HepG2 (cell line): ENCODE measurements around the gene HDAC10. TPM values are rescaled to one million over a fixed set of nuclear protein-coding genes. Genes with fewer than 3 reads are reported as not detected.

Experiments
- ATAC-seq: fragments of 200-7000 bp; cut with Tn5 transposase; 3 replicates; pipeline ENCODE4 v1.9.1; 2020; ENCODE audit warnings: mild to moderate bottlenecking, moderate library complexity
- BruUV-seq: library from RNA; stranded (reverse); fragments of 400-500 nt; replicated peaks from 2 replicates; lab custom pipeline; 2021; lab: Mats Ljungman, UMichigan
- CTCF ChIA-PET: fragments of 300-600 bp; formaldehyde crosslinking; extraction: SDS; loops from one replicate; lab custom pipeline; 2021; ENCODE audit warnings: low total read pairs, inconsistent platforms, low intra/inter-chr PET ratio; lab: Yijun Ruan, JAX
- POLR2A ChIA-PET: fragments of 350-600 bp; sonication (Branson Sonifier 250); formaldehyde crosslinking; loops from one replicate; lab custom pipeline; 2020; ENCODE audit warnings: antibody characterized with exemption, inconsistent platforms; lab: Yijun Ruan, JAX
- DNase-seq: peaks from one replicate; pipeline ENCODE4 v3.0.0-alpha.2; 2015; ENCODE audit warnings: low spot score
- FAIRE-seq: peaks from 3 replicates; lab custom pipeline; 2011; peaks lifted over from hg19 to GRCh38; lab: Jason Lieb, UNC
- H2AFZ ChIP-seq: one replicate; pipeline ENCODE4 v1.6.1; 2011; ENCODE audit warnings: low read length, inconsistent platforms
- H3K27ac ChIP-seq: fragments of 300-600 bp; 3 replicates; pipeline ENCODE4 v1.8.0; 2011; ENCODE audit warnings: mixed run types, mild to moderate bottlenecking, mixed read lengths, low read length, inconsistent platforms; ENCODE audit not compliant: insufficient read depth; ENCODE audit errors: extremely low read length
- H3K27me3 ChIP-seq, 2 experiments: fragments of 200-600 bp in 1 of 2; 2 replicates in 1 of 2; 3 replicates in 1 of 2; pipeline versions ENCODE4 v1.6.0 to v1.8.0; 2011; ENCODE audit warnings: low read length in 2 of 2, mild to moderate bottlenecking in 2 of 2, moderate library complexity in 2 of 2, inconsistent platforms in 1 of 2; ENCODE audit not compliant: insufficient read depth in 2 of 2, control insufficient read depth in 1 of 2
- H3K36me3 ChIP-seq, 2 experiments: fragments of 200-600 bp in 1 of 2; replicated peaks in 1 of 2; 2 replicates in 1 of 2; 3 replicates in 1 of 2; pipeline versions ENCODE4 v1.5.1 to v1.8.0; 2011; ENCODE audit warnings: low read length in 2 of 2, inconsistent platforms in 1 of 2; ENCODE audit not compliant: insufficient read depth in 2 of 2, control insufficient read depth in 1 of 2
- H3K4me1 ChIP-seq: 2 replicates; pipeline ENCODE4 v1.5.1; 2012; ENCODE audit warnings: low read length, inconsistent platforms; ENCODE audit not compliant: insufficient read depth
- H3K4me2 ChIP-seq: 2 replicates; pipeline ENCODE4 v1.6.0; 2011; ENCODE audit warnings: low read depth, low read length, inconsistent platforms
- H3K4me3 ChIP-seq, 3 experiments: fragments of 200-600 bp in 1 of 3; sonication (generic), shearing (Covaris generic) in 1 of 3; replicated peaks in 1 of 3; 2 replicates each; pipeline ENCODE4 v1.5.1; 2011 to 2016; ENCODE audit warnings: low read length in 3 of 3, inconsistent platforms in 2 of 3, low read depth in 2 of 3, mild to moderate bottlenecking in 2 of 3, control low read depth in 1 of 3, mixed read lengths in 1 of 3; ENCODE audit not compliant: insufficient read depth in 1 of 3
- H3K79me2 ChIP-seq: one replicate; pipeline ENCODE4 v1.6.1; 2011; ENCODE audit warnings: low read length, inconsistent platforms; ENCODE audit not compliant: insufficient read depth
- H3K9ac ChIP-seq: 2 replicates; pipeline ENCODE4 v1.6.0; 2011; ENCODE audit warnings: mild to moderate bottlenecking, low read depth, low read length, inconsistent platforms; ENCODE audit not compliant: insufficient read depth
- H3K9me3 ChIP-seq: 2 replicates; pipeline ENCODE4 v1.5.1; 2012; ENCODE audit warnings: mild to moderate bottlenecking, low read length
- H4K20me1 ChIP-seq: 2 replicates; pipeline ENCODE4 v1.6.0; 2011; ENCODE audit warnings: inconsistent platforms, mild to moderate bottlenecking, low read length, moderate library complexity; ENCODE audit not compliant: insufficient read depth
- AGO2 ChIP-seq: fragments of 200-400 bp; formaldehyde crosslinking; optimal IDR thresholded peaks from 2 replicates; pipeline ENCODE3; 2017; ENCODE audit warnings: mild to moderate bottlenecking, low read depth, low read length, moderate library complexity
- ZNF350 ChIP-seq: sonication (generic); formaldehyde crosslinking; IDR thresholded peaks from 2 replicates; pipeline ENCODE4 v1.4.0; 2020; ENCODE audit warnings: mild to moderate bottlenecking, low read depth, missing genetic modification reagents, borderline replicate concordance
- ZNF556 ChIP-seq: sonication (generic); formaldehyde crosslinking; IDR thresholded peaks from 2 replicates; pipeline ENCODE4 v1.4.0; 2020; ENCODE audit warnings: mild to moderate bottlenecking, missing genetic modification reagents, borderline replicate concordance
- WGBS: methylation state at CpG from one replicate; pipeline ENCODE4 v1.1.6; 2017; ENCODE audit warnings: low lambda C conversion rate; 5-methylcytosine and 5-hydroxymethylcytosine counted together
- in situ Hi-C: cut with HindIII; loops from 2 replicates; pipeline ENCODE4 v1.10.0; 2017; ENCODE audit warnings: low pct_unique_long_range_greater_than_20kb; ENCODE audit not compliant: extremely low pct_ligation_motif_present
- intact Hi-C: fragments of 100-400 bp; cut with micrococcal nuclease; formaldehyde crosslinking; loops from one replicate; pipeline ENCODE4 v1.10.0; 2022; ENCODE audit not compliant: unreplicated experiment
- polyA plus RNA-seq, 8 experiments: library from polyadenylated mRNA; depleted of rRNA in 3 of 8; stranded (reverse) in 7 of 8; unstranded in 1 of 8; fragments of >200 nt; fragmentation: Illumina TruSeq in 4 of 8; extraction: Trizol in 4 of 8; gene quantifications; 2 replicates each; pipeline versions ENCODE4 v1.2.1 to v1.2.3, GENCODE V29; 2011 to 2016; ENCODE audit warnings: low read depth in 4 of 8, missing spikeins in 1 of 8, mixed read lengths in 1 of 8; ENCODE audit not compliant: insufficient read depth in 1 of 8
- total RNA-seq, 5 experiments: library from RNA; depleted of rRNA; stranded (reverse); fragments of >200 nt; fragmentation: Illumina TruSeq; extraction: Trizol; gene quantifications; 2 replicates each; pipeline ENCODE4 v1.2.3, GENCODE V29; 2016; ENCODE audit warnings: low read depth in 1 of 5
- TF ChIP-seq, protein P1 (sequence below): sonication (generic); formaldehyde crosslinking; IDR thresholded peaks from 2 replicates; pipeline ENCODE4 v1.4.0; 2020; ENCODE audit warnings: low read depth, mild to moderate bottlenecking, missing genetic modification reagents
- TF ChIP-seq, protein P2 (sequence below): sonication (generic); formaldehyde crosslinking; IDR thresholded peaks from 2 replicates; pipeline ENCODE4 v1.8.0; 2022; ENCODE audit warnings: missing genetic modification reagents, mild to moderate bottlenecking, moderate library complexity, borderline replicate concordance

Gene HDAC10
- total and polyA plus RNA-seq, 2 of the 13 experiments (the other 11 are each of a cell fraction or from before 2014, with no cell fraction given): 13.9 to 14.9 TPM

DNA sequence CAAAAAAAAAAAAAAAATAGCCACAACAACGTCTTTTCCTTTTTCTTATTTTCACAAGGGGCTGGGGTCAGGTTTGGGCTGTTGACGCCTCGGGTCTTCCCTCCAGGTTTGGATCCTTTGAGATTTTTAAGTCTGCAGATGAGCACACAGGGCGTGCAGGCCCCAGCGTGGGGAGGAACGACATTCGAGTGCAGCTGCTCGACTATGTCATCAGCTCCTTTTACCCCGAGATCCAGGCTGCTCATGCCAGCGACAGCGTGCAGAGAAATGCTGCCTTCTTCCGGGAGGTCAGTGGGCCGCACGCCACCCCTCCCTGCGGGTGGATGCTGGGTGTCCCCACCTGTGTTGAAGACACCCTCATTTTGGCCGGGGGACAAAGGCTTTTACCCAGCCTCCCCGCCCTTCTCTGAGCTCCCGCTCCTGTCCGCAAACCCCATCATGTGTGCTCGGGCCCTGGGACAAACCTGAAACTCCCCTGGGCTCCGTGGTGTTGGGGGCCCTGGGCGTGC is 42.6 kb downstream of the HDAC10 start (continued):
- TF ChIP-seq, protein P1, sequence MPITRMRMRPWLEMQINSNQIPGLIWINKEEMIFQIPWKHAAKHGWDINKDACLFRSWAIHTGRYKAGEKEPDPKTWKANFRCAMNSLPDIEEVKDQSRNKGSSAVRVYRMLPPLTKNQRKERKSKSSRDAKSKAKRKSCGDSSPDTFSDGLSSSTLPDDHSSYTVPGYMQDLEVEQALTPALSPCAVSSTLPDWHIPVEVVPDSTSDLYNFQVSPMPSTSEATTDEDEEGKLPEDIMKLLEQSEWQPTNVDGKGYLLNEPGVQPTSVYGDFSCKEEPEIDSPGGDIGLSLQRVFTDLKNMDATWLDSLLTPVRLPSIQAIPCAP: no peak
- TF ChIP-seq ZNF350 (CRISPR knock-in tag): no peak

DNA sequence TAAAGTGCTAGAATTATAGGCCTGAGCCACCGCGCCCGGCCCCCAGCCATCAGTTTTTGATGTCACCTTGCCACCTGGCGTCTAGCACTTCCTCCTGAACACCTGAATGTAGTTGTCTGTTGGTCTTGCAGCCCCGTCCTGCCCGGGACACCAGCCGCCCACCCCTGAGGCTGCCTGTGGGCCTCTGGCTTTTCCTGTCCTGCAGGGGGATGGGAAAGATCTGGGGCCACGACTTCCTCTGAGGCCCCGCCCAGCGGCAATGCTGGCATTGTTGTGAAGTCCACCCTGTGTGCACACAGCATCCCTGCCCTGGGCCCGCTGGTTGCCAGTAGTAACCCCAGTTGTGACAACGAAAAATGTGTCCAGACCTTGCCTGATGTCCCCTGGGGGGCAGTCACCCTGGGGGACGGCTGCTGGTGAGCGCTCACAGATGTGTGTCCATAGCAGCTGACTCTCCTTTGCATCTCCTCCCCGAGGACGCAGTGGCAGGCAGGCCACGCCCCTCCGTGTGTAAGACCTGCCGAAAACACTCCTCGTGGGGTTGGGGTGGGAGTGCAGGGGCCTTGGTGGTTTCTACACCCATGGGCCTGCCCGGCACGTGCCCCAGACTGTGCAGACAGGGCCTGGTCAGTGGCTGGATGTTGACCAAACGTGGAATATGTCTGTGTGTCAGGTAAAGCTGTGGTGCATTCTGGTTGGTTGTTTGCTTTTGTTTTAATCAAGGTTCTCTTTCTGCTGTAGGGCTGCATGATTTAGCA is 43.5 kb downstream of the HDAC10 start:
- H3K9me3 ChIP-seq: no peaks in the 10 kb centered on the region
- no peak overlapping the region for H3K27ac ChIP-seq
- CTCF ChIA-PET: interaction anchor here (0.9 kb wide), 2 partner anchors 58 kb away, joined by 3 to 5 read pairs; no protein-coding TSS in a partner anchor
- TF ChIP-seq, protein P2, sequence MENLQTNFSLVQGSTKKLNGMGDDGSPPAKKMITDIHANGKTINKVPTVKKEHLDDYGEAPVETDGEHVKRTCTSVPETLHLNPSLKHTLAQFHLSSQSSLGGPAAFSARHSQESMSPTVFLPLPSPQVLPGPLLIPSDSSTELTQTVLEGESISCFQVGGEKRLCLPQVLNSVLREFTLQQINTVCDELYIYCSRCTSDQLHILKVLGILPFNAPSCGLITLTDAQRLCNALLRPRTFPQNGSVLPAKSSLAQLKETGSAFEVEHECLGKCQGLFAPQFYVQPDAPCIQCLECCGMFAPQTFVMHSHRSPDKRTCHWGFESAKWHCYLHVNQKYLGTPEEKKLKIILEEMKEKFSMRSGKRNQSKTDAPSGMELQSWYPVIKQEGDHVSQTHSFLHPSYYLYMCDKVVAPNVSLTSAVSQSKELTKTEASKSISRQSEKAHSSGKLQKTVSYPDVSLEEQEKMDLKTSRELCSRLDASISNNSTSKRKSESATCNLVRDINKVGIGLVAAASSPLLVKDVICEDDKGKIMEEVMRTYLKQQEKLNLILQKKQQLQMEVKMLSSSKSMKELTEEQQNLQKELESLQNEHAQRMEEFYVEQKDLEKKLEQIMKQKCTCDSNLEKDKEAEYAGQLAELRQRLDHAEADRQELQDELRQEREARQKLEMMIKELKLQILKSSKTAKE (CRISPR knock-in tag): no peak
- TF ChIP-seq AGO2 (peak; percentile 46), ZNF556 (CRISPR knock-in tag) (no peak)
- TF ChIP-seq, all 625 proteins: peak for 1
- H3K79me2 ChIP-seq: peaks cover 15% of the 10 kb centered on the region
- POLR2A ChIA-PET: interaction anchor here (1.2 kb wide), 1 partner anchor 62 kb away, joined by 3 read pairs; no protein-coding TSS in a partner anchor
- DNase-seq (no peak), FAIRE-seq (no peak), ATAC-seq (no peak)
- no peak overlapping the region for H2AFZ ChIP-seq
- in situ Hi-C loops (loop anchor here (5.0 kb wide), 1 partner anchor 60 kb away; no protein-coding TSS in a partner anchor), intact Hi-C loops (no loop called here)
- H3K36me3 ChIP-seq: peaks cover 6 to 38% of the 10 kb centered on the region in 2 experiments; a peak in 4 of 5 replicates
- no peak overlapping the region for H3K4me2 ChIP-seq
- BruUV-seq: no TSS peak
- no peak overlapping the region for H3K4me3 ChIP-seq
- WGBS: 99% methylated on average over 10 of the region's 23 CpGs
- H4K20me1 ChIP-seq: peaks cover 2% of the 10 kb centered on the region; the same call in 1 of the 2 replicates
- H3K27me3 ChIP-seq: no peaks in the 10 kb centered on the region
- no peak overlapping the region for H3K9ac ChIP-seq
- peaks cover 28% of the 10 kb centered on the region for H3K4me1 ChIP-seq
